ENCODE measurements around the gene PRH1. TPM values are rescaled to one million over a fixed set of nuclear protein-coding genes. Genes with fewer than 3 reads are reported as not detected.

PRH1 gene
- polyA plus RNA-seq, 10 donors, result 5.1 to 12.9 (median 7.5) TPM

GRCh38 chr12:10842862-10843261, 41.2 kb downstream of the PRH1 start:
- DNase-seq, result no peak

GRCh38 chr12:10838461-10838860, 45.6 kb downstream of the PRH1 start:
- DNase-seq, result no peak

Other genes starting within 250 kb of the PRH1 start
- under 1 TPM in 3 of 10 donors, not detected in 7; 0.07 to 0.19 (median 0.14) TPM for gene STYK1, start 210.2 kb downstream of the PRH1 start, polyA plus RNA-seq (ENCODE audit: insufficient read length in 10 of 10)
- gene YBX3, start 160.9 kb downstream of the PRH1 start, polyA plus RNA-seq (ENCODE audit: insufficient read length in 10 of 10), result 1,000 to 10,000 TPM in 2 of 10 donors, 100 to 1,000 TPM in 8; 583 to 1,085 (median 921) TPM
- gene TAS2R7, start 81.6 kb downstream of the PRH1 start, polyA plus RNA-seq (ENCODE audit: insufficient read length in 10 of 10), result not detected
- gene TAS2R8, start 77.0 kb downstream of the PRH1 start, polyA plus RNA-seq (ENCODE audit: insufficient read length in 10 of 10), result not detected
- gene TAS2R9, start 74.1 kb downstream of the PRH1 start, polyA plus RNA-seq (ENCODE audit: insufficient read length in 10 of 10), result not detected
- 1 to 10 TPM in 5 of 10 donors, under 1 TPM in 5; 0.30 to 1.5 (median 0.99) TPM for gene TAS2R10, start 57.9 kb downstream of the PRH1 start, polyA plus RNA-seq (ENCODE audit: insufficient read length in 10 of 10)
- 1 to 10 TPM; 1.1 to 9.2 (median 2.6) TPM for gene PRR4, start 34.8 kb downstream of the PRH1 start, polyA plus RNA-seq (ENCODE audit: insufficient read length in 10 of 10)
- under 1 TPM in 3 of 10 donors, not detected in 7; 0.11 to 0.18 (median 0.15) TPM for gene TAS2R13, start 25.3 kb upstream of the PRH1 start, polyA plus RNA-seq (ENCODE audit: insufficient read length in 10 of 10)
- under 1 TPM in 3 of 10 donors, not detected in 7; 0.35 to 0.85 (median 0.38) TPM for gene PRH2, start 45.0 kb upstream of the PRH1 start, polyA plus RNA-seq (ENCODE audit: insufficient read length in 10 of 10)
- gene TAS2R14, start 55.0 kb upstream of the PRH1 start, polyA plus RNA-seq (ENCODE audit: insufficient read length in 10 of 10), result 1 to 10 TPM; 1.6 to 5.7 (median 2.8) TPM
- under 1 TPM in 2 of 10 donors, not detected in 8; 0.28 to 0.29 TPM for gene TAS2R50, start 102.7 kb upstream of the PRH1 start, polyA plus RNA-seq (ENCODE audit: insufficient read length in 10 of 10)
- gene TAS2R20, start 114.0 kb upstream of the PRH1 start, polyA plus RNA-seq (ENCODE audit: insufficient read length in 10 of 10), result 1 to 10 TPM in 4 of 10 donors, under 1 TPM in 6; 0.49 to 3.7 (median 0.96) TPM
- 1 to 10 TPM in 5 of 10 donors, under 1 TPM in 5; 0.65 to 2.4 (median 1.0) TPM for gene TAS2R19, start 138.4 kb upstream of the PRH1 start, polyA plus RNA-seq (ENCODE audit: insufficient read length in 10 of 10)
- gene TAS2R31, start 147.2 kb upstream of the PRH1 start, polyA plus RNA-seq (ENCODE audit: insufficient read length in 10 of 10), result 1 to 10 TPM in 5 of 10 donors, under 1 TPM in 5; 0.65 to 2.1 (median 1.0) TPM
- gene TAS2R46, start 178.0 kb upstream of the PRH1 start, polyA plus RNA-seq (ENCODE audit: insufficient read length in 10 of 10), result under 1 TPM in 2 of 10 donors, not detected in 8; 0.19 to 0.26 TPM
- gene TAS2R43, start 208.1 kb upstream of the PRH1 start, polyA plus RNA-seq (ENCODE audit: insufficient read length in 10 of 10), result under 1 TPM in 5 of 10 donors, not detected in 5; 0.22 to 0.44 (median 0.30) TPM